ENCODE data around the gene PFKP.

DNA sequence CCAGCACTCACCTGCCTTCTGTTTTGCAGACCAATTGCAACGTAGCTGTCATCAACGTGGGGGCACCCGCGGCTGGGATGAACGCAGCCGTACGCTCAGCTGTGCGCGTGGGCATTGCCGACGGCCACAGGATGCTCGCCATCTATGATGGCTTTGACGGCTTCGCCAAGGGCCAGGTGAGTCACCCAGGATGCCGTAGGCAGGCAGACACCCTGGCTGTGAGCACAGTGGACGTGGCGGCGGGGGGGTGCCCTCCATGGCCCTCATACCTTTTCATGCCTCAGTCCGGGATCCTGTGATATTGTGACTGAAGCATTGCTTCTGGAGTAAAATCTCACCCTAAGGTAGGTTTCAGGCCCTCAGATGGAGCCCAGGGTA lies 46.0 kb downstream of the PFKP start:
- TF ChIP-seq, protein P1, sequence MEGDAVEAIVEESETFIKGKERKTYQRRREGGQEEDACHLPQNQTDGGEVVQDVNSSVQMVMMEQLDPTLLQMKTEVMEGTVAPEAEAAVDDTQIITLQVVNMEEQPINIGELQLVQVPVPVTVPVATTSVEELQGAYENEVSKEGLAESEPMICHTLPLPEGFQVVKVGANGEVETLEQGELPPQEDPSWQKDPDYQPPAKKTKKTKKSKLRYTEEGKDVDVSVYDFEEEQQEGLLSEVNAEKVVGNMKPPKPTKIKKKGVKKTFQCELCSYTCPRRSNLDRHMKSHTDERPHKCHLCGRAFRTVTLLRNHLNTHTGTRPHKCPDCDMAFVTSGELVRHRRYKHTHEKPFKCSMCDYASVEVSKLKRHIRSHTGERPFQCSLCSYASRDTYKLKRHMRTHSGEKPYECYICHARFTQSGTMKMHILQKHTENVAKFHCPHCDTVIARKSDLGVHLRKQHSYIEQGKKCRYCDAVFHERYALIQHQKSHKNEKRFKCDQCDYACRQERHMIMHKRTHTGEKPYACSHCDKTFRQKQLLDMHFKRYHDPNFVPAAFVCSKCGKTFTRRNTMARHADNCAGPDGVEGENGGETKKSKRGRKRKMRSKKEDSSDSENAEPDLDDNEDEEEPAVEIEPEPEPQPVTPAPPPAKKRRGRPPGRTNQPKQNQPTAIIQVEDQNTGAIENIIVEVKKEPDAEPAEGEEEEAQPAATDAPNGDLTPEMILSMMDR (IDR thresholded peaks at IDR 0.05), result no peak
- TF ChIP-seq SIN3A (IDR thresholded peaks at IDR 0.05; ENCODE audit: borderline replicate concordance, insufficient read depth, low read depth, low read length) (no peak), REST (IDR thresholded peaks at IDR 0.05; ENCODE audit: insufficient read depth in 1 of 2, low read depth in 2 of 2, low read length in 1 of 2) (no peak), TCF7L2 (IDR thresholded peaks at IDR 0.05; ENCODE audit: low read depth, low read length) (no peak), POLR2AphosphoS5 (IDR thresholded peaks at IDR 0.05; ENCODE audit: low read depth, low read length) (no peak)
